Stromal cell of bone marrow (primary cell): ENCODE data around the gene NCOA1.
"Not testable (repeated sequence)": the region's sequence is repeated elsewhere in the genome, so short reads cannot be mapped to it uniquely, and the experiment has no call there.

ENCODE experiments used
- DNase-seq: peaks from one replicate; pipeline ENCODE4 v3.0.0-alpha.2; 2012; ENCODE audit warnings: low read depth

NCOA1 gene

DNA sequence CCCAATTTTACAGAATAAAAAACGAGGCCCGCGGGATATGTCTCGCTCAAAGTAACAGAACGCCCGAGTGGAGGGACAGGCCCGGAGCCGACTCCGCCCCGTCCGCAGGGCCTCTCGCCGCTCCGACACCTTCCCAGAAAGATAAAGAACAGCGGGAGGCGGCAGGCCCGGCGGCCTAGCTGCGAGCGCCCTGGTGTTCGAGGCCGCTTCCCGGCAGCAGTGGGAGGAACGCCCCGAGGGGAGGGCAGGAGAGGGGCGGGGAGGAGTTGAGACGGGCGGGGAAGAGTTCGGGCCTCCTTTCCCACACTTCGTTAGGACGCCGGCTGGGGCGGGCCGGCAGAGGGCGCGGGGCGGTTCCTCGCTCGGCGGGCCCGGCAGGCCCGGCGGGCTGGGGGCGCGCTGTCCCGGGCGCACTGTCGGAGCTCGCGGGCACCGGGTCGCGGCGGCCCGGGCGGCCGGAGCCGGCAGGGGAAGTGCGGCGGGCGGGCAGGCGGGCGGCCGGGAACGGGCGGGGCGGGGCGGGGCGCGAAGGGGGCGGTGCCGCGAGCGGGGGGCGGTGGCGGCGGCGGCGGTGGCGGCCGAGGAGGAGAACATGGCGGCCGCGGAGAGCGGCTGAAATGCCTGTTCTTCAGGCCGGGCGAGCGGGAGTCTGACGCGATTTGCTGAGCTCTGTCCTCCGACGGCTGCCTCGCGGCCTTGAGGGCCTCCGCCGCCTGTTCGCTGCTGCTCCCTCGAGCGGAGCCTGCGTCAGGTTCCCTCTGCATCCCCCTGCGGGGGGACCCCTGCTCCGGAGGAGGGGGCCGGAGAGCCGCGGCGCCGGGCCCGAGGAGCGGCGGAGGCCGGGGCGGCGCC, at the start of gene NCOA1:
NCOA1 (plus strand) TSS at position 565 of the 852 bp plus-strand sequence. CDS start 167,424 bp downstream, outside the sequence.
- peak; percentile 79 for DNase-seq

DNA sequence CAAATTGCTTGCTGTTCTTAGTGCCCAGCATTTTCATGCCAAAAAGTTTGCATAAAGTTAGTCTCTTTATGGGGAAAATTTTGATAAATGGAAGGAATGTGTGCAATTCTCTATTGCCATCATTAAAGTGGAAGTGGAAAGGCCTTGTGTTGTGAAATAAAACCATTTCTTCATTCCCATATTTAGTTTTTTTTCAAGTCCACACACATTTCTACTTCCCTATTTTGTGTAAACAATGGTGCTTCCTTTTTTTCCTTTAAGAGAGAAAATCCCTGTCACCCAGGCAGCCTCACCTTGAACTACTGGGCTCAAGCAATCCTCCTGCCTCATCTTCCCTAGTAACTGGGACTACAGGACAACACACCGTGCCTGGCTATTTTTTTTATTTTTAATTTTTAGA, 42.3 kb upstream of the NCOA1 start:
- no peak for DNase-seq

DNA sequence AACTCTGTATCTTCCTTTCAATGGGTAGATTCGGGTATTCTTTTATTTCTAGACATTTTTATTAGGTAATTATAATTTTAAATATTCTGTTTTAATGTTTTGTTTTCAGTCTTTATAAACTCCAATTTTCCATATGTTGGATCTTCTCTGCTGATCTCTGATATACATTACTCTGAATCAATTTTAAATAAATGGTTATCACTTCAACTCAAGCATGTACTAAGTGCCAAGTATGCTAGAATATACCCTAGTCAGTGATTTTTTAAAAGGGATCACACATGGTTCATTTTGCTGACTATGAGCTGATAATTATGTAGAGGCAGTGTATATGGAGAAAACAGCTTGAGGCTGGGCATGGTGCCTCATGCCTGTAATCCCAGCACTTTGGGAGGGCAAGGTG, 41.7 kb upstream of the NCOA1 start:
- DNase-seq: no peak

DNA sequence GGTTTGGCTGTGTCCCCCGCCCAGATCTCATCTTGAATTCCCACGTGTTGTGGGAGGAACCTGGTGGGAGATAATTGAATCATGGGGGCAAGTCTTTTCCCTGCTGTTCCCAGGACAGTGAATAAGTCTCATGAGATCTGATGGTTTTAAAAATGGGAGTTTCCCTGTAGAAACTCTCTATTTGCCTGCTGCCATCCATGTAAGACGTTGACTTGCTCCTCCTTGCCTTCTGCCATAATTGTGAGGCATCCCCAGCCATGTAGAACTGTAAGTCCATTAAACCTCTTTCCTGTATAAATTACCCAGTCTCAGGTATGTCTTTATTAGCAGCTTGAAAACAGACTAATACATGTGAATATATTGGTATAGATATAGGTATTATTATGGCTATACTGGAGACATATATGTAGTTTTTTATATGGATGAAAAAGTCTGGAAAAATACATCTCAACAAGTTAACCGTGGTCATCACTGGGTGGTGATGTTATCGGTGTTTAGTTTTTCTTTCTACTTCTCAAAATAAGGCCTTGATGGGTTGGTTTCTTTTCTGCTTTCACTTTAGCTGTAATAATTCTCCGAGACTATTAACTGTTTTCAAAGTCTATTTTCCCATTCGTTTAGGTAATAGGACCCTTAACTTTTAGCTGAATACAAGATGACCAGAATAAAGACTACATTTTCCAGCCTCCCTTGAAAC, 39.1 kb upstream of the NCOA1 start:
- DNase-seq: no peak

DNA sequence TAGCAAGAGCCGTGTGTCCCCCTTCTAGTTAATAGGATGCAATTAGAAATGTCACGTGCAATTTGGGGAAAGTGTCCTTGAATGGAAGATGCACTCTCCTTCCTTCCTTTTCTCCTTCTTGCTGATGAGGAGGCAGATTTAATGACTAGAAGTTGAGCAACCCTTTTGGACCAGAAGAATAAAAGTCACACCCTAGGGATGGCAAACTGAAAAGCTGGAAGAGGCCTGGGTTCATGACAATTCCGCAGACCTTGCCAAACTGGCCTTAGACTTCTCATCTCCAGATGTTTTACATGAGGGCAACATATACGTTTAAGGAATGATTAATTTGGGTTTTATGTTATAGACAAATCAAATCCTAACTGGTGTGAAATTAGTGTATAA, 38.6 kb upstream of the NCOA1 start:
- DNase-seq: no peak

DNA sequence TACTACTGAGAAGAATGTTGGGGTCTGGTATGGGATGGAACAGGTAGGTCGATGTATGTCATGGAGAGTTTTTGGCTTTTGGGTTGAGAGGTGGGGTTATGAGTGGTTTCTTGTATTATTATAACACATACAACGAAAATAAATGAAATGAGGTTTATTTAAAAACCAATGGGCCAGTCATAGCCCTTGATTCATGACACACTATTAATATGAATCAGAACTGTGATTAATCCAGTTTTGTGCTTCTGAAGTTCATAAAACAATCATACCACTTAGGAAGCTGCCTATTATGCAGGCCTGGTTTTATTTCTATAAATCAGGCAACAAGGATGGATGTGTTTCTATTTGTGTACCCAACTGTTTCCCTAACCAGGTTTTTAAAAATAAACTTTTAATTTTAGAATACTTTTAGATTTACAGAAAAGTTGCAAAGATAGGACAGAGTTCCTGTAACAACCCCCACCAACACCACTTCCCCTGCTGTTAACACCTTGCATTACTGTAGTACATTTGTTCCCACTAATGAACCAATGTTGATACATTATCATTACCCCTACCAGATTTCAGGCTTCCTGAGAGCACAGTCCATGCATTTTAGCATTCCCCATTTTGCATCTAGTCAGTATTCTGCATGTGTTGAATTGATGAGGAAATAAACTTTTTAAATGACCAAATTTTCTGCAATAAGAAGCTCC, 37.5 kb upstream of the NCOA1 start:
- no peak for DNase-seq

DNA sequence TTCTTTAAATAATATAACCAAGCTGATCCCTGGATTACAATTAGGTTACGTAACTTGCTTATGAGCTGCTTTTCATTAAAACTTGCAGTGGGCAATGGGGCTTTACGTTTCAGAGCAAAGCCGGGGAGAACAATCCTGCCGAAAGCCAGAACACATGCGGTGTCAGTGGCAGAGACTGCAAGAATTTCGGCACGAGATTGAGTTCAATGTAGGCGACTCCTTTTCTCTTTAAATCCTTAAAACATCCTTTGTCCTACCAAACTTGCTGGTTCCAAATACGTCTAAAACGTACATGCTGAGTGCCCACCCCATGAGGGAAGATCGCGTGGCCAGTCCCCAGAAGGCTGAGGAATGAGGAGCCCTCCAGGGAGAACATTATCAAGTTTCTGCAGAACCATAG, 36.8 kb upstream of the NCOA1 start:
- DNase-seq: no peak

DNA sequence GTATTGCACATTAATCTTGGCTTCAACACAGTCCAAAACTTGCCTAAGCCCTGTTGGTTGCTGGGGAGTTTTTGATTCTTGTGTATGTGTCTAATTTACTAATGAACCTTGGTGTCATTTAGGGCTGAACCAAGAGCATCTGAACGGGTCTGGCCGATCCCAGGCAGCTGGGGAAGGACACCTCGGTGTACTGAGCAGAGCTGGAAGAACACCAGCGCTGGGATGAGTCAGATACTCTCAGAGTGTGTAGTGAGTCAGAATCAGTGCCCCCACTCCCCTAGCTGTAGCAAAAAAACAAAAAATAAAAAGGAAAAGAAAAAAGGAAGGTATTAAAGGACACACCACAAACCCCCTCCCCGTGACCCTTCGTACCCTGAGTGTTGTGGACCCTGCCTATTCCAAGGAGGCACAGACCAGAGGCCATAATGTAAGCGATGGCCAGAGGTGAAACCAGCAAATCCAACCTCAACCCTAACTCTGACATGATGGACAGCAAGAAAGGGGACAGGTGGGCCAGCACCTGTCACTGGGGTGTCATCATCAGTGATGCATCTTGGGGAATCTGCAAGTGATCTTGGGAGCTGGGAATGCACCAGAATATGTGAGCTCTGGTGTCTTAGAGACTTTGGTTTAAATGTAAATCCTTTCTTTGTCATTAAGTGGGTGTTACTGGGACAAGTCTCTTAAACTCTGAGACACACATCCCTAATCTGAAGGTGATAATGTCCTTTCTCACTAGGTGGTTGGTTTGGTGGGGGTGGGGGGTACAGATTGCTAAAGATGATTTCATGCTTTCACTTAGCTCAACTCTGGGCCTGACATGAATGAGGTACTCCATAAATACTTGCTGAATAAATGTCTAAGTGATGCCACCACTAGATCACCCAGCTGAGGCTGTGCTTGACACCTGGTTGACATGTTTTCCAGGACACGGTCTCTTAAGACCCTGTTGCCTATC, 34.2 kb upstream of the NCOA1 start:
- peak; percentile 87 for DNase-seq

DNA sequence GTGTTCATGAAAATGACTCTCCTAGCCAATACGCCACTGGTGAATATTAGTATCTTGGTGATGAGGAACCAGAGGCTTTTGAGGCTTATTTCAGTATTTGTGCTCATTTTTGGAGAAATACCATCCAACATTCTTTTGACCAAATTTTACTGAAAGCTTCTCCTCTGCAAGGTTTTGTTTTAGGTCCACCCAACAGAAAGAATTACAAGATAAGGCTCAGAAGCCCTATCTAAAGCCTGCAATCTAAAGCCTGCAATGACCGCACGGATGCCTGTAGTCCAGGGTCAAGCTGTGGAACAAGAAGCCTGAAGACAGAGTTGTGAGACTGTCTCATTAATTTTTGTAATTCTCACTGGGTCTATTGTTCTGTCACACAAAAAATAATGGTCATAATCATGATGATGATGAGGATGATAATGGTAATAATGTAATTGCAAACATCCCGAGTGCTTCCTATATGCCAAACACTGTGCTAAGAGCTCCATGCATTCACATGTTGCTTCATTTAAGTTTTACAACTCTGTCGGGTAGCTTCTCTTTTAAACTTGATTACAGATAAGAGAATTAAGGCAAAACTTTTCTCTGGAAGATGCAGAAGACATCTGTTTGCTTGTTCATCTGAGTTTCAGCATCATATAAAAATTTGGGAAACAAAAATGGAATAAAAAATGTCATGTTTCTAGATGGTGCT, 33.2 kb upstream of the NCOA1 start:
- no peak for DNase-seq

DNA sequence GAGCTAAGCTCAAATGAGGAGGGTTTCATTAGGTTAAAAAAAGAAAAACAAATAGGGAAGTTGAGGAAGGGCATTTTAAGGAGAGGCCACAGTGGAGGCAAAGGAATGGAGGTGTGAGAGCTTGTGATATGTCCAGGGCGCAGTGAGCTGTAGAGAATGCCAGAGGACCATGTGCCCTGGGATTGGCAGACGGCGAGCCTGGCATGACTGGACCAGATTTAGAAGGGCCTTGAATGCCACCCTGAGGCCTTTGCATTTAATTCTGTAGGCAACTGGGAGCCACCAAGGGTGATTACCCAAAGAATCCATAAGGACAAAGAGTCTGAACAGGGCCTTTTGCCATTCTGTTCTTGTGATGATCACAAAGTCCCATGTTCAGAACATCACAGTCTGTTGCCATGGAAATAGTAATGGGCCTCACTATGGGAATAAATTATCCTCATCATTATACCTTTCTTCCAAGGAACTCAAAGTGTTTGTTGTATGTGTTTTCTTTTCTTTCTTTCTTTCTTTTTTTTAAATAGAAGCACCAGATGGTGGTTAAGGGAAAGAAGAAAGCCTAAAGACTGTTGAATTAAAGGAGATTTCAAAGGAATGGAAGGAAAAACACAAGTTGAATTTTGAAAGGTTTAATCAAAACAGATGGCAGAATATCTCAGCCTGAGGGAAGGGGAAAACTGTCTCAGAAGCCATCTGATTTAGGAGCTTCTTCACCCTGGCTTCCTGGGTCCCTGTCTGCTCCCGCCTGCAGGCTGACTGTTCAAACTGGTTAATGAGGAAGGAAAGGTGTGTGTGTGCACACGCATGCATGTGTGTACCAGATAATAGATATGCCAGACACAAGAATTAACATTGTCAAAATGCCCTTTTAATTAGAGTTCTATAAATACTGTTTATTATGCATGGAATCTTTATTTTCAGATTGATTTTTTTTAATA, 31.6 kb upstream of the NCOA1 start:
- no peak for DNase-seq

DNA sequence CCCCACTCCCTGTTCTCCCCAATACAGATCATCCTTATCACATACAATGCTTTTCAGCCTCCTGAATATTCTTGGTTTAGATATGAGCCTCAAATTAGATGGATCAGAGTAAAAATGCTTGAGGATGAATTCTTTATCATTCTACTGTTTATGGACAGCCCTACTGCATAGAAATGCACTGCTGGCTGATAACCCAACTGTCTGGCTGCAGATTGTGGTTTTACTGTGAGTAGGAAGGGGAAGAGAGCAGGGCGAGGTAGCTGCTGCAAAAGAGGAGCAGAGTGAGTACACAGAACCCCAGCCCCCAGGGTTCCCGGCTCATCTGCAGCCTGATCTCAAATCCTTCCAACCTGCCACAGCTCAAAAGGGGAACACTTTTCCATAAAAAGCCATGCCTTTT, 29.4 kb upstream of the NCOA1 start:
- DNase-seq: no peak

DNA sequence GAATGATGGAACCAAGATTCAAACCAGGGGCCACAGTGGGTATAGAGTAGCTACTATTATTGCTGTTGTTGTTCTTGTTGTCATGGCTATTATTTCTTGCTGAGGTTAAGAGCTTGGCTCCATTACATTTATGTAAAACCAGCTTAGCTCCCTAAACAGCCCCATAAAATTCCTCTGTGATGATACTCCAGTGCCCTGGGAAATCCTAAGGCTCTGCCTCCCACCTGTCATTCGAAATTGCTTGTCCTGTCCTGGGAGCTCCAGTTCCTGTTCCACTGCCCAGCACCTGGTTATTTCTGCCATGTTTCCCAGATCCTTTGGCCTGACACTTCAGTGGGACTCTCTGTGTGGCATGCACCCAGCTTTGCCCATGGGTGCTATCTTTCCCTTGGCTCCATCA, 27.8 kb upstream of the NCOA1 start:
- no peak for DNase-seq

DNA sequence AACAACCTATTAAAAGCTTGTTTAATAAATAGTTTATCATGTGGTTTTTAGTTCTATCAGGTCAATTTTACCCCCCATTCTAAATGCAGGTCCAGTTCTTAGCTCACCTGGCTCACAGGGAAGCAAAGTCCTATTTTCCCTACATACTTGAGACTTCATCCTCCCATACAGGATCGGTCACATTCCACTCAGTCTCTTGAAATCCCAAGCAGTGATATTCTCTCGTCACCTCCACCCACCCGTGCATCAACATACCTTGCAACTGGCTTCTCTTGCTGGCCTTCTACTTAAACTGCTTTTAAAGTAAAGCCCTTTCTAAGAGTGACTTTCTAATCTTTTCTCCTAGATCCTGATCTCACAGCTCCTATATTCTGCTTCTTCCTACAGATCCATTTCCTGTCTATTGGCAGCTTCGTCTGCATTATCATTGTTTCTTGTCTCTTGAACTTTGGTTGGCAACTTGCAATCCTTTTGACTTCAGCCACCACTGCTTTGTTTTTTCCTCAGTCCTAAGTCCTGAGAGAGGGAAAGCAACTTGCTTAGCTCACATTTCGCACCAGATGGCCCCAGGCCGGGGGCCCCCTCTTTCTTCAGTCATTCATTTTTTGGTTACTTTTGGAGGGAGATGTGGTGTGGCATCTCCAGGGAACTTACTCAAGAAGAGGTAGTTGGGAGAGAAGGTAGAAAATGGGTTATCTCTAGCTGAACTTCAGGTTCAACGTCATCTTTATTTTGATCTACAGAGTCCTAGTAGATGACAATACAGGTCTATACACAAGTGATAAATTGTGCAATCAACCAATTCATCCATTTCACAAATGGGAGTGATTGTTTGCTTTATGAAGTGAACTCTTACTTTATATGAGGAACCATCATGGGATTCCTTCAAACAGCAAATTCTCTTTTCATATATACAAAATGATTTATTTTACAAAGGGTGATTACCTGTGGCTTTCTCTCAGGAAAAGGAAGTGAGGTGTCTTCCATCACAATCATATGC, 23.9 kb upstream of the NCOA1 start:
- no peak for DNase-seq

DNA sequence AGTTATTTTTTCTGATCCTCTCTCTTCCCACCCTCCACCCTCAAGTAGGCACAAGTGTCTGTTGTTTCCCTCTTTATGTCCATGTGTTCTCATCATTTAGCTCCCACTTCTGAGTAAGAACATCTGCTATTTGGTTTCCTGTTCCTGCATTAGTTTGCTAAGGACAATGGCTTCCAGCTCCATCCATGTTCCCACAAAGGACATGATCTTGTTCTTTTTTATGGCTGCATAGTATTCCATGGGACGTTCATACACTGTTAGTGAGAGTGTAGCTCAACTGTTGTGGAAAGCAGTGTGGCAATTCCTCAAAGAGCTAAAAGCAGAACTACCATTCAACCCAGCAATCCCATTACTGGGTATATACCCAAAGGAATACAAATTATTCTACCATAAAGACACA, 22.6 kb upstream of the NCOA1 start:
- not testable (repeated sequence) for DNase-seq

DNA sequence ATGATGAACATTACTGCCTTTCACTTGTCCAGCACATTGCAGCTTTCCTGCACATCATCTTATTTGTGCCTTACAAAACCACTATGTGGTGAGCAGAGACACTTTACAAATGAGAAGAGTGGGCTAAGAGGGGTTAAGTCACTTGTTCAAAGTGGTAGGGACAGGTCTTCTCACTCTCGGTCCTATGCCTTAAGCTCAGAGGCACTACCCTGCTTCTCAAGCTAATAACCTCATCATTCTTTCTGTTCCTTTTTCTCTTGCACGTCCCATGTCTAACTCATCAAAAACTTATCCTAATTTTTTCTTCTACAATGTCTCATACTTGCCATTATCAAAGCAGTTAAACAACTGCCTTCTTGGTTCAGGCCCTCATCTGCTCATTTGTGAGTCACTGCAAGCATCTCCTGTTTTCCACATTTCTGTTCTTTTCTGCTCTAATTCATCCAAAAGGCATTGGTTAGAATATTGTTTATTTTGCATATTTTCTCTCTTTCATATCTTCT, 21.9 kb upstream of the NCOA1 start:
- no peak for DNase-seq

DNA sequence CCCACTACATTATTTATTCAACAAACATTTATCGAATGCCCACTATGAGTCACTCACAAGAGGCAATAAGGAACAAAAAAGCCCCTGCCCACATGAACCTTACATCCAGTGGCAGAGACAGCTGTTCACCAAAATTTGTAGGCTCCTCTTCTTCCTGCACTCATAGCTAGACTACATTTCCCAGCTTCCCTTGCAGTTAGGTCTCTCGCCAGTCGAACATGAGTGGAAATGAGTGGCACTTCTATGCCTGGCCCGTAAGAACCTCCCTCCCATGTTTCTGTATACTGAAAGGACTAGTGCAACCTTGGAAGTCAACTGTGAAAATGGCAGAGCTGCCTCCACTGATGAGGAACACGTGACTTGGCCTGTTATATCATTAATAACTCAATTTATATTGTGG, 19.4 kb upstream of the NCOA1 start:
- no peak for DNase-seq

DNA sequence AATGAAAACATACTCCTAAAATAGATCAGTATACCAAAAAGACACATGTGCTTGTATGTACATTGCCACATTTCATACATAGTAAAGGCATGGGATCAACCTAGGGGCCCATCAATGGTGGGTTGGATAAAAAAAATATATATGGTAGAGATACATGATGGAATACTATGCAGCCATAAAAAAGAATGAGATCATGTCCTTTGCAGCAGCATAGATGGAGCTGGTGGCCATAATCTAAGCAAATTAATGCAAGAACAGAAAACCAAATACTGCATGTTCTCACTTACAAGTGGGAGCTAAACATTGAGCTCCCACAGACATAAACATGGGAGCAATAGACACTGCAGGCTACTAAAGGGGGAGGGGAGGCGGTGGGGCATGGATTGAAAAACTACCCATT, 18.6 kb upstream of the NCOA1 start:
- no peak for DNase-seq

DNA sequence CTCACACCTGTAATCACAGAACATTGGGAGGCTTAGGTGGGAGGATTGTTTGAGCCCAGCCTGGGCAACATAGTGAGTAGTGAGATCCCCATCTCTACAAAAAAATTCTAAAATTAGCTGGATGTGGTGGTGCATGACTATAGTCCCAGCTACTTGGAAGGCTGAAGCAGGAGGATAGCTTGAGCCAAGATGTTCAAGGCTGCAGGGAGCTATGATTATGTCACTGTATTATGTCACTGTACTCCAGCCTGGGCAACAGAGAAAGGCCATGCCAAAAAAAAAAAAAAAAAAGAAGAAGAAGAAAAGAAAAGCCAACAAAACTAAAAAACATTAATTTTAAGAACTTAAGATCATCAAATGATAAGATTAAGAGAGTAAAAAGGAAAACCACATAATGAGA, 17.4 kb upstream of the NCOA1 start:
- DNase-seq: no peak

DNA sequence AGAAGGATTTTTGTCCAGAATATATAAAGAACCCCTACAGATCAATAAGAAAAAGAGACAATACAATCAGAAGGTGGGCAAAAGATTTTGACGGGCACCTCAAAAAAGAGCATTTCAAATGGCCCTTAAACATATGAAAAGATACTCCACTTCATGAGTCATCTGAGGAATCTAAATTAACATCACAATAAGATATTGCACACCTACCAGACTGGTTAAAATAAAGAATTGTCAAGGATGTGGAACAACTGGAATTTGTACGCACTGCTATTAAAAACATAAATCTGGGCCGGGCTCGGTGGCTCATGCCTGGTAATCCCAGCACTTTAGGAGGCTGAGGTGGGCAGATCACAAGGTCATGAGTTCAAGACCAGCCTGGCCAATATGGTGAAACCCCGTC, 17.0 kb upstream of the NCOA1 start:
- no peak for DNase-seq
